Activated T-cell treated with anti-CD3 and anti-CD28 coated beads for 48 hours (primary cell): ENCODE results near the gene ANKMY2.

ENCODE experiments used
- DNase-seq: peaks from one replicate; pipeline ENCODE4 v3.0.0-alpha.2; 2020; ENCODE audit warnings: low read depth

ANKMY2 gene

GRCh38 chr7:16579216-16579615 lies 66.3 kb downstream of the ANKMY2 start:
- no peak for DNase-seq

- no peak for DNase-seq
Observed at GRCh38 chr7:16571941-16572340, 73.6 kb downstream of the ANKMY2 start.

GRCh38 chr7:16564909-16565426 lies 80.6 kb downstream of the ANKMY2 start:
- no peak for DNase-seq

- no peak for DNase-seq
Observed at GRCh38 chr7:16564023-16564380, 81.6 kb downstream of the ANKMY2 start.

- no peak for DNase-seq
Observed at GRCh38 chr7:16563281-16564022, 82.1 kb downstream of the ANKMY2 start.

- no peak for DNase-seq
Observed at GRCh38 chr7:16562456-16563220, 82.9 kb downstream of the ANKMY2 start.

GRCh38 chr7:16561943-16562342 lies 83.6 kb downstream of the ANKMY2 start:
- DNase-seq: no peak

GRCh38 chr7:16559497-16560179 lies 85.9 kb downstream of the ANKMY2 start:
- DNase-seq: no peak

- no peak for DNase-seq
Observed at GRCh38 chr7:16558761-16559302, 86.7 kb downstream of the ANKMY2 start.

GRCh38 chr7:16556359-16556758 lies 89.2 kb downstream of the ANKMY2 start:
- no peak for DNase-seq

- DNase-seq: no peak
Observed at GRCh38 chr7:16554518-16555236, 90.9 kb downstream of the ANKMY2 start.

GRCh38 chr7:16550671-16551070 lies 94.9 kb downstream of the ANKMY2 start:
- DNase-seq: no peak
